SH-SY5Y (cell line): Measurements from ENCODE around the gene RBM5.

Experiments
- GATA2 ChIP-seq: IDR thresholded peaks from 2 replicates; pipeline ENCODE4 v1.6.1; 2011; ENCODE audit warnings: mild to moderate bottlenecking, low read depth, low read length
- GATA3 ChIP-seq: IDR thresholded peaks from 2 replicates; pipeline ENCODE4 v1.6.1; 2011; ENCODE audit warnings: low read depth, mild to moderate bottlenecking, low read length, moderate library complexity

GRCh38 chr3:50158530-50159146, 69.9 kb downstream of the RBM5 start:
- TF ChIP-seq GATA3 = no peak
- no peak for TF ChIP-seq GATA2
